GM12878 (cell line): ENCODE data around the gene RASAL1. TPM values are rescaled to one million over a fixed set of nuclear protein-coding genes. Genes with fewer than 3 reads are reported as not detected.

Experiments
- ATAC-seq: fragments of 200-7000 bp; cut with Tn5 transposase; 3 replicates; pipeline ENCODE4 v1.9.1; 2020; ENCODE audit warnings: mild to moderate bottlenecking, moderate library complexity
- BruUV-seq: library from RNA; stranded (reverse); fragments of 400-500 nt; replicated peaks from 2 replicates; lab custom pipeline; 2021; lab: Mats Ljungman, UMichigan
- CTCF ChIA-PET: fragments of 300-600 bp; sonication (Branson Sonifier 250); formaldehyde crosslinking; extraction: SDS; loops from one replicate; lab custom pipeline; 2021; ENCODE audit warnings: inconsistent platforms; lab: Yijun Ruan, JAX
- POLR2A ChIA-PET: fragments of 350-600 bp; formaldehyde crosslinking; extraction: SDS; loops from one replicate; lab custom pipeline; 2021; ENCODE audit warnings: inconsistent platforms; lab: Charles Lee
- RAD21 ChIA-PET: fragments of 300-600 bp; sonication (Branson Sonifier 250); formaldehyde crosslinking; loops from one replicate; lab custom pipeline; 2023; ENCODE audit warnings: antibody characterized with exemption; ENCODE audit not compliant: unreplicated experiment; lab: Charles Lee
- SMC1A ChIA-PET: fragments of 300-600 bp; sonication (Branson Sonifier 250); formaldehyde crosslinking; loops from one replicate; lab custom pipeline; 2023; ENCODE audit not compliant: unreplicated experiment, uncharacterized antibody; lab: Charles Lee
- DNase-seq: peaks from one replicate; pipeline ENCODE4 v3.0.0-alpha.2; 2011; ENCODE audit warnings: low read depth, low spot score
- FAIRE-seq: peaks from 3 replicates; lab custom pipeline; 2011; peaks lifted over from hg19 to GRCh38; lab: Jason Lieb, UNC
- H2AFZ ChIP-seq: 2 replicates; pipeline ENCODE4 v1.6.0; 2011; ENCODE audit warnings: low read depth, low read length, control low read depth; ENCODE audit not compliant: control insufficient read depth
- H3K27ac ChIP-seq: 2 replicates; pipeline ENCODE4 v1.5.1; 2011; ENCODE audit warnings: control low read depth; ENCODE audit not compliant: control insufficient read depth, insufficient read depth
- H3K27me3 ChIP-seq, 2 experiments: replicated peaks in 1 of 2; 2 replicates each; pipeline versions ENCODE4 v1.6.0 to v1.6.1; 2011; ENCODE audit warnings: low read length in 1 of 2; ENCODE audit not compliant: control insufficient read depth in 2 of 2, insufficient read depth in 2 of 2
- H3K36me3 ChIP-seq, 2 experiments: 2 replicates each; pipeline ENCODE4 v1.5.1; 2011; ENCODE audit warnings: low read length in 1 of 2; ENCODE audit not compliant: control insufficient read depth in 2 of 2, insufficient read depth in 2 of 2
- H3K4me1 ChIP-seq: 2 replicates; pipeline ENCODE4 v1.6.1; 2011; ENCODE audit warnings: mild to moderate bottlenecking, low read length, moderate library complexity, mixed read lengths; ENCODE audit not compliant: control insufficient read depth, insufficient read depth
- H3K4me2 ChIP-seq: 2 replicates; pipeline ENCODE4 v1.6.0; 2011; ENCODE audit warnings: control low read depth; ENCODE audit not compliant: control insufficient read depth, insufficient read depth
- H3K4me3 ChIP-seq: fragments of 200-600 bp; sonication (generic); 2 replicates; pipeline ENCODE4 v1.5.1; 2016
- H3K79me2 ChIP-seq: 2 replicates; pipeline ENCODE4 v1.6.0; 2011; ENCODE audit warnings: low read length; ENCODE audit not compliant: control insufficient read depth, insufficient read depth
- H3K9ac ChIP-seq: 2 replicates; pipeline ENCODE4 v1.8.0; 2011; ENCODE audit warnings: low read length, control low read depth, mixed read lengths; ENCODE audit not compliant: control insufficient read depth, insufficient read depth
- H3K9me3 ChIP-seq: replicated peaks from 3 replicates; pipeline ENCODE4 v1.5.1; 2011; ENCODE audit warnings: mild to moderate bottlenecking, low read length; ENCODE audit not compliant: control insufficient read depth, insufficient read depth
- H4K20me1 ChIP-seq: 2 replicates; pipeline ENCODE4 v1.6.0; 2011; ENCODE audit not compliant: control insufficient read depth, insufficient read depth
- EP300 ChIP-seq, 2 experiments: fragments of 150-350 bp in 1 of 2; IDR thresholded peaks; 2 replicates each; pipeline ENCODE4 v1.6.1; 2011 to 2012; ENCODE audit warnings: low read depth in 2 of 2, low read length in 2 of 2, borderline replicate concordance in 1 of 2, improper control_type of control experiment in 1 of 2, inconsistent platforms in 1 of 2; ENCODE audit not compliant: control insufficient read depth in 1 of 2
- KDM1A ChIP-seq: fragments of 200-600 bp; sonication (generic); IDR thresholded peaks from 2 replicates; pipeline ENCODE4 v1.6.1; 2016; ENCODE audit warnings: borderline replicate concordance
- MEF2B ChIP-seq: fragments of 450-650 bp; IDR thresholded peaks from 2 replicates; pipeline ENCODE4 v1.6.1; 2018; ENCODE audit warnings: mild to moderate bottlenecking, moderate library complexity; ENCODE audit not compliant: partially characterized antibody, poor library complexity, severe bottlenecking
- MTA2 ChIP-seq: fragments of 450-650 bp; IDR thresholded peaks from 2 replicates; pipeline ENCODE4 v1.6.1; 2016; ENCODE audit warnings: low read depth, mild to moderate bottlenecking, moderate library complexity
- POLR2AphosphoS5 ChIP-seq: IDR thresholded peaks from 2 replicates; pipeline ENCODE4 v1.6.1; 2011; ENCODE audit warnings: mild to moderate bottlenecking, low read length, inconsistent platforms
- POU2F2 ChIP-seq: IDR thresholded peaks from 3 replicates; pipeline ENCODE4 v1.6.1; 2011; ENCODE audit warnings: low read depth, mild to moderate bottlenecking, low read length, borderline replicate concordance
- TARDBP ChIP-seq: IDR thresholded peaks from 2 replicates; pipeline ENCODE4 v1.6.1; 2016; ENCODE audit warnings: borderline replicate concordance
- TCF7 ChIP-seq: IDR thresholded peaks from 2 replicates; pipeline ENCODE4 v1.6.1; 2014; ENCODE audit warnings: antibody characterized with exemption, borderline replicate concordance
- WGBS: methylation state at CpG from one replicate; pipeline ENCODE4 v1.1.6; 2016; ENCODE audit warnings: low lambda C conversion rate; ENCODE audit not compliant: insufficient replicate concordance, insufficient coverage; ENCODE audit errors: missing lambda C conversion rate; 5-methylcytosine and 5-hydroxymethylcytosine counted together
- in situ Hi-C: fragments of 300-500 bp; cut with MboI; formaldehyde crosslinking; loops from 9 replicates; pipeline ENCODE4 v1.14.3; 2018; ENCODE audit warnings: mixed read lengths
- intact Hi-C: fragments of 100-400 bp; cut with micrococcal nuclease; formaldehyde crosslinking; loops from one replicate; pipeline ENCODE4 v1.14.2; 2022; ENCODE audit not compliant: unreplicated experiment
- polyA plus RNA-seq, 11 experiments: library from polyadenylated mRNA; depleted of rRNA in 4 of 11; unstranded in 6 of 11; stranded (reverse) in 5 of 11; fragments of >200 nt; fragmentation: Nextera tagmentation in 4 of 11; fragmentation: Illumina TruSeq in 1 of 11; extraction: Ambion mirVana in 4 of 11; extraction: Trizol in 1 of 11; gene quantifications; 1 replicate in 1 of 11; 2 replicates in 10 of 11; pipeline versions ENCODE4 v1.2.1 to v1.2.3, GENCODE V29; 2011 to 2016; ENCODE audit warnings: inconsistent platforms in 2 of 11, missing spikeins in 2 of 11, low read depth in 1 of 11
- total RNA-seq, 4 experiments: library from RNA; depleted of rRNA in 3 of 4; stranded (reverse); fragments of >200 nt in 3 of 4; fragmentation: Illumina TruSeq in 1 of 4; extraction: Trizol in 1 of 4; gene quantifications; 2 replicates each; pipeline versions ENCODE4 v1.2.1 to v1.2.3, GENCODE V29; 2013 to 2021
- TF ChIP-seq, protein P1 (sequence below): fragments of 450-650 bp; formaldehyde crosslinking; IDR thresholded peaks from 2 replicates; pipeline ENCODE4 v1.4.0; 2020; ENCODE audit warnings: mild to moderate bottlenecking, moderate library complexity
- TF ChIP-seq, protein P2 (sequence below): IDR thresholded peaks from 2 replicates; pipeline ENCODE4 v1.6.1; 2012; ENCODE audit warnings: low read depth, low read length, improper control_type of control experiment
- TF ChIP-seq, protein P3 (sequence below): IDR thresholded peaks from 2 replicates; pipeline ENCODE4 v1.6.1; 2012; ENCODE audit warnings: low read length, inconsistent platforms
- TF ChIP-seq, protein P4 (sequence below): fragments of 450-650 bp; IDR thresholded peaks from 2 replicates; pipeline ENCODE4 v1.6.1; 2018; ENCODE audit warnings: borderline replicate concordance, mild to moderate bottlenecking; ENCODE audit not compliant: partially characterized antibody

The RASAL1 gene
- total and polyA plus RNA-seq, 10 of the 15 experiments (the other 5 are each of a cell fraction or from before 2014, with no cell fraction given) = 0.12 to 1.0 (median 0.52) TPM; not detected in 6

DNA sequence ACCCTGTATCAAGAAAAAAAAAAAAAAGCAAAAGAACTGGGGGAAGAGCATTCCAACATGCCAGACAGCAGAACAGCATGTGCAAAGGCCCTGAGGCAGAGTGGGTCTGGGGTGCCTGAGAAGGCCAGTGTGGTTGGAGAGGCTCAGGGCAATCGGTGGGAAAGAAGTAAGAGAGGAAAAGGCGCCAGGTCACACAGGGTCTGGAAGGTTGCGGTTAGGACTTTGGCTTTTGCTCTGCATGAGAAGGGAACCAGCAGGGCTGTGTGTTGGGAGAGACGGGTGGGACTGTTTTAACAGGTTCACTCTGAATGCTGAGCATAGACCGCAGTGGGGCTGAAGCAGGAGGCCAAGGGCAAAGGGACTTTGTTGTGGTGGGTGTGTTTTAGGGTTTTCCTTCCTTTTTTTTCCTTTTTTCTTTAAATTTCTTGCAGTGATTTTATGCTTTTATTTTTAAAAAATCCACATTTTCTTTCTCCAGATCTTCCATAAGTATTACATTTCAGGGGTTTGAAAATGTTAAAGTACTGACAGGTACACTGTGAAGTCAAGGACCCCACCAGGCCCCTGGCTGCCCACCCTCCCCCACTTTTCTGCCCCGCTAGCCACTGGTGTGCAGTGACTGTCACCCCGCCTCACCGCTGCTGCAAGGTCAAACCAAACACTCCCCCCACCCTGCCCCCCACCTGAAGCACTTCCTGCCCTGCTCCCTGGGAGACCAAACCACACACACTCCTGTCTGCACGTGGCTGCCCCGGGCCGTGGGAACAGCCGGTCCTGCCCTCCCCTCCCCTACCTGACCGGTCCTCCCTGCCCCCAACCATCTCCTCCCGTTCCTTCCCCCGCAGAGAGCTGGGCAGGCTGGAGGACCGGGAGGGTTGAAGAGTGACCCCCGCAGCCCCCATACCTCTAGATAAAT lies 49.1 kb downstream of the RASAL1 start:
- RAD21 ChIA-PET = interaction anchor here (0.8 to 1.2 kb wide), 8 partner anchors 12 to 122 kb away, joined by 3 to 8 read pairs (median 4); no protein-coding TSS in a partner anchor
- POLR2A ChIA-PET = interaction anchor here (0.6 to 3.9 kb wide), 9 partner anchors 13 to 102 kb away, joined by 3 to 41 read pairs (median 4); no protein-coding TSS in a partner anchor
- TF ChIP-seq, protein P1, sequence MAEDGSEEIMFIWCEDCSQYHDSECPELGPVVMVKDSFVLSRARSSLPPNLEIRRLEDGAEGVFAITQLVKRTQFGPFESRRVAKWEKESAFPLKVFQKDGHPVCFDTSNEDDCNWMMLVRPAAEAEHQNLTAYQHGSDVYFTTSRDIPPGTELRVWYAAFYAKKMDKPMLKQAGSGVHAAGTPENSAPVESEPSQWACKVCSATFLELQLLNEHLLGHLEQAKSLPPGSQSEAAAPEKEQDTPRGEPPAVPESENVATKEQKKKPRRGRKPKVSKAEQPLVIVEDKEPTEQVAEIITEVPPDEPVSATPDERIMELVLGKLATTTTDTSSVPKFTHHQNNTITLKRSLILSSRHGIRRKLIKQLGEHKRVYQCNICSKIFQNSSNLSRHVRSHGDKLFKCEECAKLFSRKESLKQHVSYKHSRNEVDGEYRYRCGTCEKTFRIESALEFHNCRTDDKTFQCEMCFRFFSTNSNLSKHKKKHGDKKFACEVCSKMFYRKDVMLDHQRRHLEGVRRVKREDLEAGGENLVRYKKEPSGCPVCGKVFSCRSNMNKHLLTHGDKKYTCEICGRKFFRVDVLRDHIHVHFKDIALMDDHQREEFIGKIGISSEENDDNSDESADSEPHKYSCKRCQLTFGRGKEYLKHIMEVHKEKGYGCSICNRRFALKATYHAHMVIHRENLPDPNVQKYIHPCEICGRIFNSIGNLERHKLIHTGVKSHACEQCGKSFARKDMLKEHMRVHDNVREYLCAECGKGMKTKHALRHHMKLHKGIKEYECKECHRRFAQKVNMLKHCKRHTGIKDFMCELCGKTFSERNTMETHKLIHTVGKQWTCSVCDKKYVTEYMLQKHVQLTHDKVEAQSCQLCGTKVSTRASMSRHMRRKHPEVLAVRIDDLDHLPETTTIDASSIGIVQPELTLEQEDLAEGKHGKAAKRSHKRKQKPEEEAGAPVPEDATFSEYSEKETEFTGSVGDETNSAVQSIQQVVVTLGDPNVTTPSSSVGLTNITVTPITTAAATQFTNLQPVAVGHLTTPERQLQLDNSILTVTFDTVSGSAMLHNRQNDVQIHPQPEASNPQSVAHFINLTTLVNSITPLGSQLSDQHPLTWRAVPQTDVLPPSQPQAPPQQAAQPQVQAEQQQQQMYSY = no peak
- TF ChIP-seq TCF7 (no peak; the same call in 1 of the 2 replicates), TARDBP (no peak), KDM1A (no peak), EP300 (IDR thresholded peaks at IDR 0.05; ENCODE audit: borderline replicate concordance in 1 of 2, control insufficient read depth in 1 of 2, low read depth in 2 of 2, low read length in 2 of 2) (0 out of 4 replicates have a peak, but pooled peaks of 1 of the 2 experiments have one; percentile 38), POU2F2 (0 out of 3 replicates have a peak, but pooled peaks have one; percentile 29), MEF2B (peak; percentile 76), POLR2AphosphoS5 (no peak), MTA2 (peak; percentile 23; the same call in 1 of the 2 replicates)
- TF ChIP-seq, protein P2, sequence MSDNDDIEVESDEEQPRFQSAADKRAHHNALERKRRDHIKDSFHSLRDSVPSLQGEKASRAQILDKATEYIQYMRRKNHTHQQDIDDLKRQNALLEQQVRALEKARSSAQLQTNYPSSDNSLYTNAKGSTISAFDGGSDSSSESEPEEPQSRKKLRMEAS = peak; percentile 72
- TF ChIP-seq, protein P3, sequence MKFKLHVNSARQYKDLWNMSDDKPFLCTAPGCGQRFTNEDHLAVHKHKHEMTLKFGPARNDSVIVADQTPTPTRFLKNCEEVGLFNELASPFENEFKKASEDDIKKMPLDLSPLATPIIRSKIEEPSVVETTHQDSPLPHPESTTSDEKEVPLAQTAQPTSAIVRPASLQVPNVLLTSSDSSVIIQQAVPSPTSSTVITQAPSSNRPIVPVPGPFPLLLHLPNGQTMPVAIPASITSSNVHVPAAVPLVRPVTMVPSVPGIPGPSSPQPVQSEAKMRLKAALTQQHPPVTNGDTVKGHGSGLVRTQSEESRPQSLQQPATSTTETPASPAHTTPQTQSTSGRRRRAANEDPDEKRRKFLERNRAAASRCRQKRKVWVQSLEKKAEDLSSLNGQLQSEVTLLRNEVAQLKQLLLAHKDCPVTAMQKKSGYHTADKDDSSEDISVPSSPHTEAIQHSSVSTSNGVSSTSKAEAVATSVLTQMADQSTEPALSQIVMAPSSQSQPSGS = peak; percentile 37; the same call in 1 of the 2 replicates
- TF ChIP-seq, protein P4, sequence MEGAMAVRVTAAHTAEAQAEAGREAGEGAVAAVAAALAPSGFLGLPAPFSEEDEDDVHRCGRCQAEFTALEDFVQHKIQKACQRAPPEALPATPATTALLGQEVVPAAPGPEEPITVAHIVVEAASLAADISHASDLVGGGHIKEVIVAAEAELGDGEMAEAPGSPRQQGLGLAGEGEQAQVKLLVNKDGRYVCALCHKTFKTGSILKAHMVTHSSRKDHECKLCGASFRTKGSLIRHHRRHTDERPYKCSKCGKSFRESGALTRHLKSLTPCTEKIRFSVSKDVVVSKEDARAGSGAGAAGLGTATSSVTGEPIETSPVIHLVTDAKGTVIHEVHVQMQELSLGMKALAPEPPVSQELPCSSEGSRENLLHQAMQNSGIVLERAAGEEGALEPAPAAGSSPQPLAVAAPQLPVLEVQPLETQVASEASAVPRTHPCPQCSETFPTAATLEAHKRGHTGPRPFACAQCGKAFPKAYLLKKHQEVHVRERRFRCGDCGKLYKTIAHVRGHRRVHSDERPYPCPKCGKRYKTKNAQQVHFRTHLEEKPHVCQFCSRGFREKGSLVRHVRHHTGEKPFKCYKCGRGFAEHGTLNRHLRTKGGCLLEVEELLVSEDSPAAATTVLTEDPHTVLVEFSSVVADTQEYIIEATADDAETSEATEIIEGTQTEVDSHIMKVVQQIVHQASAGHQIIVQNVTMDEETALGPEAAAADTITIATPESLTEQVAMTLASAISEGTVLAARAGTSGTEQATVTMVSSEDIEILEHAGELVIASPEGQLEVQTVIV = no peak

More for the DNA sequence above, 49.1 kb downstream of the RASAL1 start:
- in situ Hi-C loops (no loop called here), intact Hi-C loops (loop anchor here (1.0 kb wide), 1 partner anchor 11 kb away; no protein-coding TSS in a partner anchor)
- peak overlapping the region; percentile 80 for H3K27ac ChIP-seq
- H3K4me2 ChIP-seq = peak overlapping the region; percentile 75
- no peaks in the 10 kb centered on the region for H4K20me1 ChIP-seq
- H3K27me3 ChIP-seq = no peaks in the 10 kb centered on the region
- SMC1A ChIA-PET = interaction anchor here (0.9 to 16.1 kb wide), 8 partner anchors 12 to 31 kb away, joined by 3 to 416 read pairs (median 6); partner anchors contain the start of gene DTX1
- H3K4me1 ChIP-seq = peaks cover 67% of the 10 kb centered on the region
- WGBS = 21% methylated on average over 15 of the region's 17 CpGs
- H3K79me2 ChIP-seq = no peaks in the 10 kb centered on the region
- peak; percentile 62 for DNase-seq
- peak overlapping the region; percentile 2; the same call in 1 of the 2 replicates for H3K4me3 ChIP-seq
- no peak for FAIRE-seq
- ATAC-seq = peak; percentile 55
- no peaks in the 10 kb centered on the region; the same call in 2 of the 3 replicates for H3K9me3 ChIP-seq
- H2AFZ ChIP-seq = peak overlapping the region; percentile 46
- H3K36me3 ChIP-seq = no peaks in the 10 kb centered on the region
- peak overlapping the region; percentile 63 for H3K9ac ChIP-seq
- BruUV-seq = no TSS peak
- CTCF ChIA-PET = interaction anchor here (0.9 to 1.7 kb wide), 9 partner anchors 11 to 85 kb away, joined by 3 to 10 read pairs (median 4); no protein-coding TSS in a partner anchor
